CD14-positive monocyte (primary cell): ENCODE data around the gene AHCYL1. TPM values are rescaled to one million over a fixed set of nuclear protein-coding genes. Genes with fewer than 3 reads are reported as not detected.
"Not testable (repeated sequence)": the region's sequence is repeated elsewhere in the genome, so short reads cannot be mapped to it uniquely, and the experiment has no call there.

Experiments
- DNase-seq, 3 donors: peaks; one replicate each; pipeline ENCODE4 v3.0.0-alpha.2; 2011 to 2022
- H2AFZ ChIP-seq: 2 replicates; pipeline ENCODE4 v1.6.0; 2012; ENCODE audit warnings: mild to moderate bottlenecking, low read depth, low read length, inconsistent platforms; ENCODE audit not compliant: insufficient read depth, poor library complexity, severe bottlenecking
- H3K27ac ChIP-seq, 2 donors: 1 replicate in 1 of 2; 2 replicates in 1 of 2; pipeline ENCODE4 v1.5.1; 2012 to 2013; ENCODE audit warnings: low read length in 2 of 2, control low read depth in 1 of 2, inconsistent platforms in 1 of 2, low read depth in 1 of 2, mild to moderate bottlenecking in 1 of 2
- H3K27me3 ChIP-seq, 2 donors: one replicate each; pipeline versions ENCODE4 v1.6.0 to v1.6.1; 2011 to 2013; ENCODE audit warnings: low read length in 2 of 2; ENCODE audit not compliant: control insufficient read depth in 2 of 2, insufficient read depth in 2 of 2
- H3K36me3 ChIP-seq, 2 donors: replicated peaks in 1 of 2; 1 replicate in 1 of 2; 2 replicates in 1 of 2; pipeline versions ENCODE4 v1.5.1 to v1.6.1; 2012 to 2013; ENCODE audit warnings: low read length in 2 of 2, control low read depth in 1 of 2, inconsistent platforms in 1 of 2, mild to moderate bottlenecking in 1 of 2; ENCODE audit not compliant: insufficient read depth in 2 of 2, control insufficient read depth in 1 of 2
- H3K4me1 ChIP-seq, 2 donors: 1 replicate in 1 of 2; 2 replicates in 1 of 2; pipeline versions ENCODE4 v1.5.1 to v1.6.1; 2012 to 2013; ENCODE audit warnings: low read length in 2 of 2, control low read depth in 1 of 2, inconsistent platforms in 1 of 2, mild to moderate bottlenecking in 1 of 2, moderate library complexity in 1 of 2; ENCODE audit not compliant: insufficient read depth in 2 of 2, control insufficient read depth in 1 of 2
- H3K4me2 ChIP-seq: replicated peaks from 2 replicates; pipeline ENCODE3; 2012; ENCODE audit warnings: low read length, moderate library complexity, mild to moderate bottlenecking; ENCODE audit not compliant: poor library complexity, severe bottlenecking; ENCODE audit errors: extremely low read depth
- H3K4me3 ChIP-seq, 3 experiments: fragments of 200-600 bp in 1 of 3; sonication (generic) in 1 of 3; replicated peaks in 1 of 3; 1 replicate in 2 of 3; 2 replicates in 1 of 3; pipeline ENCODE4 v1.5.1; 2011 to 2013; ENCODE audit warnings: low read length in 3 of 3, mild to moderate bottlenecking in 3 of 3, control low read depth in 2 of 3, low read depth in 2 of 3, inconsistent platforms in 1 of 3, moderate library complexity in 1 of 3
- H3K79me2 ChIP-seq: 2 replicates; pipeline ENCODE4 v1.6.0; 2012; ENCODE audit warnings: mild to moderate bottlenecking, control low read depth, inconsistent platforms, low read length, moderate library complexity; ENCODE audit not compliant: insufficient read depth
- H3K9ac ChIP-seq: 2 replicates; pipeline ENCODE4 v1.6.0; 2017; ENCODE audit warnings: low read length, mild to moderate bottlenecking; ENCODE audit not compliant: insufficient read depth, poor library complexity, severe bottlenecking
- H3K9me3 ChIP-seq, 2 donors: replicated peaks in 1 of 2; 1 replicate in 1 of 2; 2 replicates in 1 of 2; pipeline versions ENCODE4 v1.5.1 to v1.6.1; 2012 to 2013; ENCODE audit warnings: low read length in 2 of 2, control low read depth in 1 of 2; ENCODE audit not compliant: control insufficient read depth in 1 of 2, insufficient read depth in 1 of 2
- H4K20me1 ChIP-seq: 2 replicates; pipeline ENCODE4 v1.6.0; 2012; ENCODE audit warnings: mild to moderate bottlenecking, low read length, control low read depth, moderate library complexity; ENCODE audit not compliant: insufficient read depth
- H3K27ac Mint-ChIP-seq, 7 donors: one replicate each; pipeline ENCODE4 v1.8.0; 2020; ENCODE audit warnings: mild to moderate bottlenecking in 7 of 7, mixed read lengths in 7 of 7, moderate library complexity in 6 of 7, inconsistent platforms in 2 of 7
- H3K27me3 Mint-ChIP-seq, 3 donors: one replicate each; pipeline ENCODE4 v1.8.0; 2021 to 2022; ENCODE audit warnings: low read depth in 3 of 3, mild to moderate bottlenecking in 3 of 3, mixed read lengths in 3 of 3, moderate library complexity in 3 of 3, inconsistent platforms in 1 of 3
- H3K36me3 Mint-ChIP-seq, 2 donors: one replicate each; pipeline ENCODE4 v1.8.0; 2020; ENCODE audit warnings: mixed read lengths in 2 of 2, inconsistent platforms in 1 of 2, mild to moderate bottlenecking in 1 of 2
- H3K4me1 Mint-ChIP-seq: one replicate; pipeline ENCODE4 v1.8.0; 2020; ENCODE audit warnings: mild to moderate bottlenecking, mixed read lengths
- H3K4me3 Mint-ChIP-seq, 2 donors: one replicate each; pipeline ENCODE4 v1.8.0; 2020; ENCODE audit warnings: mild to moderate bottlenecking in 2 of 2, mixed read lengths in 2 of 2, moderate library complexity in 1 of 2
- H3K9me3 Mint-ChIP-seq, 7 donors: one replicate each; pipeline ENCODE4 v1.8.0; 2020 to 2022; ENCODE audit warnings: mixed read lengths in 7 of 7, mild to moderate bottlenecking in 6 of 7, moderate library complexity in 6 of 7, inconsistent platforms in 2 of 7
- WGBS: methylation state at CpG from one replicate; pipeline ENCODE4 v1.1.5; 2013; ENCODE audit warnings: missing lambda C conversion rate; ENCODE audit not compliant: insufficient coverage; 5-methylcytosine and 5-hydroxymethylcytosine counted together
- intact Hi-C, 2 donors: fragments of 100-400 bp; cut with micrococcal nuclease; formaldehyde crosslinking; loops; one replicate each; pipeline versions ENCODE4 v1.15.0 to v1.15.1; 2023
- polyA plus RNA-seq, 3 donors: library from polyadenylated mRNA; depleted of rRNA in 1 of 3; unstranded in 2 of 3; stranded (reverse) in 1 of 3; fragments of 300-500 nt in 2 of 3; fragments of >200 nt in 1 of 3; fragmentation: Illumina TruSeq in 2 of 3; gene quantifications; 1 replicate in 2 of 3; 2 replicates in 1 of 3; pipeline ENCODE4 v1.2.3, GENCODE V29; 2012 to 2021
- TF ChIP-seq, protein P1 (sequence below): fragments of 200-600 bp; IDR thresholded peaks from one replicate; pipeline ENCODE4 v1.8.0; 2022; ENCODE audit warnings: antibody characterized with exemption, mild to moderate bottlenecking

The AHCYL1 gene
- polyA plus RNA-seq, 3 donors = 39.1 to 63.9 (median 48.8) TPM

DNA sequence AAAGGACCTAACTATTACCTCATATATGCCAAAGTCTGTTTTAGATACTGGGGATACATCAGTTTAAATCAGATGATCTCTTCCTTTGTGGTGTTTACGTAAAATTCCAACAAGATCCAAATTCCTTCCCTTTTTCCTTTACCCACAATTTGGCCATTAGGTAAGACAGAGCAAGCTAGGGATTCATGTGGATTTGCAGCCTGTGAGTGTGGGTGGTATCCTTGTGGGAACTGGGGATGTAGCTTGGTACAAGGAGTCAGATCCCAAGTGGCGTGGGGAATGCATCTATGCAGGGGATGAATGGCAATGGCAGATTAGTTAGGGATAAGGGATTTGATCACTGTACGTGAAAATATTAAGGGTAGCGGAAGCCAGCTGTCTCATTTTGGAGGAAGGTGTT, 40.0 kb downstream of the AHCYL1 start:
- intact Hi-C loops = no loop called here
- H3K4me1 Mint-ChIP-seq = no peaks in the 10 kb centered on the region
- Histone ChIP-seq H3K79me2 (no peaks in the 10 kb centered on the region), H3K9me3 (no peaks in the 10 kb centered on the region), H4K20me1 (no peaks in the 10 kb centered on the region), H2AFZ (no peak overlapping the region), H3K4me3 (no peak overlapping the region), H3K4me2 (no peak overlapping the region), H3K4me1 (no peaks in the 10 kb centered on the region), H3K9ac (no peak overlapping the region), H3K27me3 (no peaks in the 10 kb centered on the region), H3K36me3 (peaks cover 48 to 56% of the 10 kb centered on the region in 2 donors), H3K27ac (no peak overlapping the region)
- H3K27ac Mint-ChIP-seq = peak overlapping the region in 1 of 7 donors; percentile 11
- H3K9me3 Mint-ChIP-seq = no peaks in the 10 kb centered on the region
- WGBS = 100% methylated on average over 3 of the region's 4 CpGs
- H3K4me3 Mint-ChIP-seq = no peak overlapping the region
- no peak for DNase-seq
- H3K27me3 Mint-ChIP-seq = peaks cover 0 to 2% (median 0%) of the 10 kb centered on the region in 3 donors
- H3K36me3 Mint-ChIP-seq = peaks cover 50 to 54% of the 10 kb centered on the region in 2 donors
- TF ChIP-seq, protein P1, sequence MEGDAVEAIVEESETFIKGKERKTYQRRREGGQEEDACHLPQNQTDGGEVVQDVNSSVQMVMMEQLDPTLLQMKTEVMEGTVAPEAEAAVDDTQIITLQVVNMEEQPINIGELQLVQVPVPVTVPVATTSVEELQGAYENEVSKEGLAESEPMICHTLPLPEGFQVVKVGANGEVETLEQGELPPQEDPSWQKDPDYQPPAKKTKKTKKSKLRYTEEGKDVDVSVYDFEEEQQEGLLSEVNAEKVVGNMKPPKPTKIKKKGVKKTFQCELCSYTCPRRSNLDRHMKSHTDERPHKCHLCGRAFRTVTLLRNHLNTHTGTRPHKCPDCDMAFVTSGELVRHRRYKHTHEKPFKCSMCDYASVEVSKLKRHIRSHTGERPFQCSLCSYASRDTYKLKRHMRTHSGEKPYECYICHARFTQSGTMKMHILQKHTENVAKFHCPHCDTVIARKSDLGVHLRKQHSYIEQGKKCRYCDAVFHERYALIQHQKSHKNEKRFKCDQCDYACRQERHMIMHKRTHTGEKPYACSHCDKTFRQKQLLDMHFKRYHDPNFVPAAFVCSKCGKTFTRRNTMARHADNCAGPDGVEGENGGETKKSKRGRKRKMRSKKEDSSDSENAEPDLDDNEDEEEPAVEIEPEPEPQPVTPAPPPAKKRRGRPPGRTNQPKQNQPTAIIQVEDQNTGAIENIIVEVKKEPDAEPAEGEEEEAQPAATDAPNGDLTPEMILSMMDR = no peak

DNA sequence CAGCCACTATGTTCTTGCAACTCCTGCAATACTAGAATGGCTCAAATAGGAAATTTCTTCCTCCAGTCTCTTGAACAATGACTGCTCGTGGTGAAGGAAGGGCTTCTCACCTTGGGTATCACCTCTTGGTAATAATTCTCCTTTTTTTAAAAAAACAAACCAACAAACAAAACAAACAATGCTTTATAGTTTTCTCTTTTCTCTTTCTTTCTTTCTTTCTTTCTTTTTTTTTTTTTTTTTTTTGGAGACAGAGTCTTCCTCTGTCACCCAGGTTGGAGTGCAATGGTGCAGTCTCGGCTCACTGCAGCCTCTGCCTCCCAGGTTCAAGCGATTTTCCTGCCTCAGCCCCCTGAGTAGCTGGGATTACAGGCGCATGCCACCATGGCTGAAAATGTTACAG, 46.1 kb downstream of the AHCYL1 start:
- H3K9me3 Mint-ChIP-seq, H3K27me3 ChIP-seq, H3K27ac ChIP-seq, H3K36me3 ChIP-seq, H3K36me3 Mint-ChIP-seq, H3K9ac ChIP-seq, DNase-seq, H3K27me3 Mint-ChIP-seq, H4K20me1 ChIP-seq, H3K9me3 ChIP-seq: not testable (repeated sequence)
- peak overlapping the region; percentile 37 for H3K4me2 ChIP-seq
- 93% methylated on average over 3 of the region's 4 CpGs for WGBS
- peak overlapping the region; percentile 61 for H2AFZ ChIP-seq
- H3K4me3 ChIP-seq = peak overlapping the region in 1 of 3 experiments; percentile 36
- H3K79me2 ChIP-seq = peaks cover 12% of the 10 kb centered on the region
- Mint-ChIP-seq H3K4me3 (peak overlapping the region; percentile 75 to 84), H3K27ac (peak overlapping the region in 2 of 7 donors; percentile 67 to 70), H3K4me1 (peaks cover 28% of the 10 kb centered on the region)
- intact Hi-C loops = loop anchor here in 1 of 2 donors (10.0 kb wide), 2 partner anchors 374 to 606 kb away; partner anchors contain the start of genes LAMTOR5 and PSMA5
- H3K4me1 ChIP-seq = peaks cover 14 to 29% of the 10 kb centered on the region in 2 donors
